Ovary (tissue), 9 donors: ENCODE results near the gene PLPP1. TPM values are rescaled to one million over a fixed set of nuclear protein-coding genes. Genes with fewer than 3 reads are reported as not detected.
"Not testable (repeated sequence)": the region's sequence is repeated elsewhere in the genome, so short reads cannot be mapped to it uniquely, and the experiment has no call there.

Experiments
- DNase-seq, 5 donors: peaks; one replicate each; pipeline ENCODE4 v3.0.0-alpha.2; 2019 to 2020
- H3K27ac ChIP-seq, 2 donors: fragments of 200-600 bp; one replicate each; pipeline versions ENCODE4 v1.5.1 to v1.8.0; 2019 to 2022
- H3K27me3 ChIP-seq: fragments of 200-600 bp; one replicate; pipeline ENCODE4 v1.8.0; 2022
- H3K36me3 ChIP-seq: fragments of 200-600 bp; sonication (generic); one replicate; pipeline ENCODE4 v1.5.1; 2019
- H3K4me1 ChIP-seq: one replicate; pipeline ENCODE4 v1.8.1; 2013; ENCODE audit warnings: mild to moderate bottlenecking, moderate library complexity; ENCODE audit not compliant: insufficient read depth
- H3K4me3 ChIP-seq: fragments of 200-600 bp; sonication (generic); one replicate; pipeline ENCODE4 v1.5.1; 2017
- H3K9me3 ChIP-seq, 2 donors: fragments of 200-600 bp in 1 of 2; sonication (generic) in 1 of 2; one replicate each; pipeline versions ENCODE4 v1.5.1 to v1.8.1; 2013 to 2019; ENCODE audit warnings: mild to moderate bottlenecking in 1 of 2, moderate library complexity in 1 of 2
- CTCF ChIP-seq, 3 donors: fragments of 450-650 bp in 2 of 3; fragments of 200-600 bp in 1 of 3; IDR thresholded peaks; one replicate each; pipeline versions ENCODE4 v1.5.1 to v1.8.0; 2016 to 2022; ENCODE audit warnings: antibody characterized with exemption in 3 of 3, mild to moderate bottlenecking in 1 of 3
- EP300 ChIP-seq: sonication (generic); formaldehyde crosslinking; IDR thresholded peaks from one replicate; pipeline ENCODE4 v1.6.1; 2017; ENCODE audit warnings: antibody characterized with exemption
- POLR2A ChIP-seq: fragments of 450-650 bp; IDR thresholded peaks from one replicate; pipeline ENCODE4 v1.6.1; 2017; ENCODE audit warnings: antibody characterized with exemption, mild to moderate bottlenecking, moderate library complexity
- WGBS, 3 donors: extraction: QIAGEN DNeasy Blood & Tissue Kit in 1 of 3; methylation state at CpG; one replicate each; pipeline versions ENCODE4 v1.1.5 to v1.1.7; 2013 to 2017; 5-methylcytosine and 5-hydroxymethylcytosine counted together
- intact Hi-C, 4 donors: fragments of 100-400 bp; cut with DNase I; formaldehyde crosslinking; loops; one replicate each; pipeline versions ENCODE4 v1.11.0 to v1.15.1; 2022 to 2023
- polyA plus RNA-seq, 2 donors: library from polyadenylated mRNA; stranded (reverse); fragments of 200-250 nt in 1 of 2; fragments of 350-450 nt in 1 of 2; fragmentation: Illumina TruSeq in 1 of 2; extraction: RNeasy Lipid Tissue Mini Kit (QIAGEN cat#74804) in 1 of 2; gene quantifications; one replicate each; pipeline ENCODE4 v1.2.3, GENCODE V29; 2013 to 2014
- total RNA-seq, 7 donors: library from RNA; depleted of rRNA in 2 of 7; stranded (reverse); fragments of >200 nt in 2 of 7; fragmentation: NEBNext Ultra II Directional in 3 of 7; extraction: Animal tissue kit (Norgen Biotek cat#: 25700) in 3 of 7; gene quantifications; one replicate each; pipeline versions ENCODE4 v1.1.0 to v1.2.4, GENCODE V29; 2016 to 2023
- donor health status: DM: no; HTN: no; CAD: no; lungs with moderate emphysema.
- donor health status: DM: no; HTN: no; CAD: no.
- donor health status: Bipolar disorder and iron deficiency.
- donor health status: DM: yes; HTN: yes; CAD: no.
- donor health status: DM: no; HTN: no; CAD: no.
- donor health status: DM: yes; HTN: yes; CAD: no.

The PLPP1 gene
- total and polyA plus RNA-seq, 9 donors, result 13.5 to 136 (median 34.5) TPM

DNA sequence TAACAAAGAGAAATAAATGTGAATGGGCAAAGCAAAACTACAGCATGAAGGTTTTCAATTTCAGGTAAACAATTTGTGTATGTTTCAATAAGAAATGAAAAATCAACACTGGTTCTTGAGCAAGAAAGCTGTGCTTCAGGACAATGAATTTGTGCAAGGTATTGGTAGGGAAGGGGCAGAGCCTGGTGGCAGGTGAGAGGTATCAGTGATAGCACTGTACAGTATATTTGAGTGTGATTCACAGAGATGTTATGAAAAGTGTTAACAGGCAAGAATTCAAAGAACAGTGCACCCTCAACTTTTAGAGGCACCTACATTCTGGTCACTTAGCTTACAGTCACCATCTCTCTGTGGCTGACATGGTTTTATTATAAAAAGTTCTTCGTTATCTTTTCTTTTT, 25.7 kb downstream of the PLPP1 start:
- WGBS, 3 donors, result 91 to 98% (median 92%) methylated on average over 1 of the region's 1 CpG
- Histone ChIP-seq H3K36me3 (no peaks in the 10 kb centered on the region), H3K4me1 (peaks cover 7% of the 10 kb centered on the region), H3K4me3 (no peak overlapping the region), H3K9me3 (no peaks in the 10 kb centered on the region), H3K27ac (no peak overlapping the region), H3K27me3 (no peaks in the 10 kb centered on the region)
- intact Hi-C loops, result no loop called here
- TF ChIP-seq CTCF (IDR thresholded peaks at IDR 0.05) (no peak), POLR2A (no peak), EP300 (no peak)
- DNase-seq, result no peak

DNA sequence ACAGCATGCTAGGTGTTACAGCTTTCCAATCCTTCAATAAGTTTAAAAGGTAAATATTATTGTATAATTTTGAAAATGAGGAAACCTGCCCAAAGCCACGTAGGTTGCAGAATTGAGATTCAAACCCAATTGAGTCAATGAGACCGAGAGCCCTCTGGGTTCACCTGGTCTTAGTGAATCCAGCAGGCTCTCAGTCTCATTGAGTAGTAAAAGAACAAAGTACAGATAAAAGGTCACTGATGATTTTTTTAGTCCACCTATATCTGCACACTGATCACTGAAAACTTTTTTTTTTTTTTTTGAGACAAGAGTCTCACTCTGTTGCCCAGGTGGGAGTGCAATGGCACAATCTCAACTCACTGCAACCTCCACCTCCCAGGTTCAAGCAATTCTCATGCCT, 27.2 kb downstream of the PLPP1 start:
- no peaks in the 10 kb centered on the region for H3K36me3 ChIP-seq
- intact Hi-C loops, result no loop called here
- 93 to 99% (median 98%) methylated on average over 2 of the region's 2 CpGs for WGBS, 3 donors
- no peak for DNase-seq
- no peak for TF ChIP-seq EP300
- no peak for TF ChIP-seq CTCF (IDR thresholded peaks at IDR 0.05)
- no peak for TF ChIP-seq POLR2A
- no peak overlapping the region for H3K27ac ChIP-seq
- no peak overlapping the region for H3K4me3 ChIP-seq
- no peaks in the 10 kb centered on the region for H3K27me3 ChIP-seq
- peaks cover 5% of the 10 kb centered on the region for H3K4me1 ChIP-seq
- H3K9me3 ChIP-seq, result no peaks in the 10 kb centered on the region

DNA sequence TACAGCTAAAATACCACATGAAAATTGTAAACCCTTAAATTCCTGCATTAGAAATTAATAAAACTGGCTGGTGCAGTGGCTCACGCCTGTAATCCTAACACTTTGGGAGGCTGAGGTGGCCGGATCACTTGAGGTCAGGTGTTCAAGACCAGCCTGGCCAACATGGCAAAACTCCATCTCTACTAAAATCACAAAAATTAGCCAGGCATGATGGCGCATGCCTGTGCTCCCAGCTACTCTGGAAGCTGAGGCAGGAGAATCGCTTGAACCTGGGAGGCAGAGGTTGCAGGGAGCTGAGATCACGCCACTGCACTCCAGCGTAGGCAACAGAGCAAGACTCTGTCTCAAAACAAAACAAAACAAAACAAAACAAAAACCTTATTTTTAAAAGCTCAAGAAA, 29.1 kb downstream of the PLPP1 start:
- DNase-seq, H3K27ac ChIP-seq: not testable (repeated sequence)

DNA sequence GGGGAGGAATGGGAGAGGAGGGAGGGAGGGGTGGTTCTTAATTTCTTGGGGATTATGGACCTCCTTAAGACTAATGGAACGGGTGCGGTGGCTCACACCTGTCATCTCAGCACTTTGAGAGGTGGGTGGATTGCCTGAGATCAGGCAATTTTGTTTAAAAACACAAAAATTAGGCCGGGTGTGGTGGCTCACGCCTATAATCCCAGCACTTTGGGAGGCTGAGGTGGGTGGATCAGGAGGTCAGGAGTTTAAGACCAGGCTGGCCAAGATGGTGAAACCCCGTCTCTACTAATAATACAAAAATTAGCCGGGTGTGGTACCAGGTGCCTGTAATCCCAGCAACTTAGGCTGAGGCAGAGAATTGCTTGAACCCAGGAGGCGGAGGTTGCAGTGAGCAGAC, 30.8 kb downstream of the PLPP1 start:
- intact Hi-C loops, result loop anchor here in 1 of 4 donors (5.0 kb wide), 1 partner anchor 1812 kb away; no protein-coding TSS in a partner anchor
- H3K27me3 ChIP-seq, H3K4me1 ChIP-seq, H3K36me3 ChIP-seq, H3K27ac ChIP-seq, H3K4me3 ChIP-seq, DNase-seq, H3K9me3 ChIP-seq: not testable (repeated sequence)
- WGBS, 3 donors, result 96 to 97% (median 96%) methylated on average over 7 of the region's 7 CpGs

More for the DNA sequence above, 29.1 kb downstream of the PLPP1 start:
- H3K27me3 ChIP-seq, H3K9me3 ChIP-seq, H3K36me3 ChIP-seq, H3K4me3 ChIP-seq, H3K4me1 ChIP-seq, intact Hi-C loops: not testable (repeated sequence)
- WGBS, 3 donors, result 49 to 86% (median 67%) methylated on average over 6 of the region's 6 CpGs

- Histone ChIP-seq H3K27ac (no peak overlapping the region), H3K36me3 (no peaks in the 10 kb centered on the region), H3K4me1 (peaks cover 3% of the 10 kb centered on the region), H3K4me3 (no peak overlapping the region), H3K27me3 (no peaks in the 10 kb centered on the region), H3K9me3 (no peaks in the 10 kb centered on the region)
- TF ChIP-seq CTCF (IDR thresholded peaks at IDR 0.05), result no peak
- no peak for TF ChIP-seq EP300
- TF ChIP-seq POLR2A, result no peak
- intact Hi-C loops, result loop anchor here in 1 of 4 donors (5.0 kb wide), 1 partner anchor 1810 kb away; no protein-coding TSS in a partner anchor
- DNase-seq, result no peak
- 87 to 88% (median 87%) methylated on average over 3 of the region's 3 CpGs for WGBS, 3 donors
Measured at GRCh38 chr5:55502759-55503158, 32.0 kb downstream of the PLPP1 start.

DNA sequence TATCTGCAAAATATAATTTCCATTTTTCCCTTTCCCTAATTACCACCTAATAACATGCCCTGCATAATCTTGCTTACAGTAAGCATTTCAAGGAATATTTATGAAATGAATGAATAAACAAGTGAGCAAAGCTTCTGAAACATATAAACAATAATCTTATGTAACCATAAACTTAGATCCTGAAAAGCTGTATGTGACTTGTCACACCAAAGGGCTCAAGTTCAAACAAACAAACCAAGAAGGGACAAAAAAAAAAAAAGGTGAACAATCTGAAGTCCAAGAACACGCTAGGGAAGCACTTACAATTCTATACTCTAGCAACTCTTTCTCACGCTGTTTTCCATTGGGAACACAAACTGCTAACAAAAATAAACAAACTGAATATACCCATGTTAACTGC, 36.3 kb downstream of the PLPP1 start:
- Histone ChIP-seq H3K4me1 (peaks cover 2% of the 10 kb centered on the region), H3K9me3 (no peaks in the 10 kb centered on the region), H3K27me3 (no peaks in the 10 kb centered on the region), H3K36me3 (no peaks in the 10 kb centered on the region), H3K27ac (no peak overlapping the region), H3K4me3 (no peak overlapping the region)
- TF ChIP-seq POLR2A (no peak), EP300 (no peak), CTCF (IDR thresholded peaks at IDR 0.05) (no peak)
- intact Hi-C loops, result no loop called here
- DNase-seq, result no peak
- WGBS, 3 donors, result 49 to 62% (median 56%) methylated on average over 2 of the region's 2 CpGs
